Neural cell (in vitro differentiated cells): Measurements from ENCODE around the gene INPP4B. TPM values are rescaled to one million over a fixed set of nuclear protein-coding genes. Genes with fewer than 3 reads are reported as not detected.

Source experiments
- H2AFZ ChIP-seq: fragments of 200-600, 300-800 bp; sonication (generic), shearing (Covaris generic); 2 replicates; pipeline ENCODE4 v1.6.0; 2014; ENCODE audit warnings: low read depth, mild to moderate bottlenecking, antibody characterized with exemption, low read length, moderate library complexity
- H3F3A ChIP-seq: fragments of 200-600 bp; shearing (Covaris generic); 2 replicates; pipeline ENCODE4 v1.6.1; 2016; ENCODE audit warnings: mild to moderate bottlenecking, moderate library complexity, mixed read lengths, antibody characterized with exemption, low read length; ENCODE audit not compliant: insufficient read depth, poor library complexity, severe bottlenecking
- H3K27ac ChIP-seq: fragments of 200-600, 300-800 bp; sonication (generic), shearing (Covaris generic); 2 replicates; pipeline ENCODE4 v1.5.1; 2014; ENCODE audit warnings: mild to moderate bottlenecking, low read length, moderate library complexity
- H3K27me3 ChIP-seq: fragments of 300-800, 200-600 bp; sonication (generic), shearing (Covaris generic); 2 replicates; pipeline ENCODE4 v1.6.0; 2014; ENCODE audit warnings: mild to moderate bottlenecking, low read depth, low read length, moderate library complexity; ENCODE audit not compliant: insufficient read depth
- H3K36me3 ChIP-seq: fragments of 300-800, 200-600 bp; sonication (generic), shearing (Covaris generic); 2 replicates; pipeline ENCODE4 v1.5.1; 2014; ENCODE audit warnings: mild to moderate bottlenecking, antibody characterized with exemption, low read length, moderate library complexity; ENCODE audit not compliant: insufficient read depth
- H3K4me2 ChIP-seq: fragments of 300-800, 200-600 bp; sonication (generic), shearing (Covaris generic); 2 replicates; pipeline ENCODE4 v1.6.0; 2014; ENCODE audit warnings: mild to moderate bottlenecking, low read length
- H3K4me3 ChIP-seq: fragments of 300-800, 200-600 bp; sonication (generic), shearing (Covaris generic); 2 replicates; pipeline ENCODE4 v1.5.1; 2014; ENCODE audit warnings: mild to moderate bottlenecking, low read length, moderate library complexity
- H3K79me2 ChIP-seq: fragments of 200-600 bp; shearing (Covaris generic); replicated peaks from 2 replicates; pipeline ENCODE4 v1.6.0; 2014; ENCODE audit warnings: mild to moderate bottlenecking, low read length, moderate library complexity; ENCODE audit not compliant: insufficient read depth
- H3K9ac ChIP-seq: fragments of 300-800, 200-600 bp; sonication (generic), shearing (Covaris generic); 2 replicates; pipeline ENCODE4 v1.6.1; 2016; ENCODE audit warnings: mild to moderate bottlenecking, low read length, mixed read lengths
- H3K9me2 ChIP-seq: fragments of 200-600 bp; shearing (Covaris generic); 2 replicates; pipeline ENCODE4 v1.6.1; 2016; ENCODE audit warnings: mild to moderate bottlenecking, low read length, mixed read lengths; ENCODE audit not compliant: insufficient read depth
- H3K9me3 ChIP-seq: fragments of 200-600, 300-800 bp; sonication (generic), shearing (Covaris generic); 2 replicates; pipeline ENCODE4 v1.6.1; 2016; ENCODE audit warnings: mild to moderate bottlenecking, mixed run types, low read length, moderate library complexity, mixed read lengths
- H4K20me1 ChIP-seq: fragments of 200-600 bp; shearing (Covaris generic); 2 replicates; pipeline ENCODE4 v1.6.1; 2016; ENCODE audit warnings: mild to moderate bottlenecking, mixed run types; ENCODE audit not compliant: insufficient read depth
- CTCF ChIP-seq: fragments of 450-650 bp; IDR thresholded peaks from 2 replicates; pipeline ENCODE4 v1.5.1; 2014; ENCODE audit warnings: antibody characterized with exemption, mild to moderate bottlenecking, moderate library complexity; ENCODE audit not compliant: poor library complexity, severe bottlenecking
- EP300 ChIP-seq: fragments of 450-650 bp; conservative IDR thresholded peaks from 2 replicates; pipeline ENCODE4 v1.6.1; 2014; ENCODE audit warnings: antibody characterized with exemption, mild to moderate bottlenecking, moderate library complexity; ENCODE audit not compliant: poor library complexity, severe bottlenecking
- EZH2 ChIP-seq: fragments of 200-600, 300-800 bp; shearing (Covaris generic), sonication (generic); IDR thresholded peaks from 2 replicates; pipeline ENCODE4 v1.6.1; 2014; ENCODE audit warnings: antibody characterized with exemption, low read length, borderline replicate concordance, mild to moderate bottlenecking; ENCODE audit not compliant: insufficient read depth, poor library complexity, severe bottlenecking
- MXI1 ChIP-seq: fragments of 450-650 bp; conservative IDR thresholded peaks from 2 replicates; pipeline ENCODE4 v1.6.1; 2014; ENCODE audit warnings: antibody characterized with exemption, mild to moderate bottlenecking; ENCODE audit not compliant: poor library complexity, severe bottlenecking
- POLR2AphosphoS5 ChIP-seq: IDR thresholded peaks from 2 replicates; pipeline ENCODE4 v1.6.1; 2012
- RAD21 ChIP-seq: fragments of 450-650 bp; conservative IDR thresholded peaks from 2 replicates; pipeline ENCODE4 v1.6.1; 2014; ENCODE audit warnings: antibody characterized with exemption, mild to moderate bottlenecking, moderate library complexity
- SMC3 ChIP-seq: fragments of 450-650 bp; conservative IDR thresholded peaks from 2 replicates; pipeline ENCODE4 v1.6.1; 2014; ENCODE audit warnings: antibody characterized with exemption, mild to moderate bottlenecking, moderate library complexity; ENCODE audit not compliant: poor library complexity
- TAF1 ChIP-seq: IDR thresholded peaks from 2 replicates; pipeline ENCODE4 v1.6.1; 2012; ENCODE audit warnings: low read depth
- polyA plus RNA-seq: library from polyadenylated mRNA; depleted of rRNA; stranded (reverse); fragments of >200 nt; gene quantifications from 2 replicates; pipeline ENCODE4 v1.2.3, GENCODE V29; 2014
- TF ChIP-seq, protein P1 (sequence below): IDR thresholded peaks from 2 replicates; pipeline ENCODE4 v1.6.1; 2012; ENCODE audit warnings: borderline replicate concordance

Gene INPP4B
- polyA plus RNA-seq, 1 donor from 2014 or later, result 0.30 TPM

DNA sequence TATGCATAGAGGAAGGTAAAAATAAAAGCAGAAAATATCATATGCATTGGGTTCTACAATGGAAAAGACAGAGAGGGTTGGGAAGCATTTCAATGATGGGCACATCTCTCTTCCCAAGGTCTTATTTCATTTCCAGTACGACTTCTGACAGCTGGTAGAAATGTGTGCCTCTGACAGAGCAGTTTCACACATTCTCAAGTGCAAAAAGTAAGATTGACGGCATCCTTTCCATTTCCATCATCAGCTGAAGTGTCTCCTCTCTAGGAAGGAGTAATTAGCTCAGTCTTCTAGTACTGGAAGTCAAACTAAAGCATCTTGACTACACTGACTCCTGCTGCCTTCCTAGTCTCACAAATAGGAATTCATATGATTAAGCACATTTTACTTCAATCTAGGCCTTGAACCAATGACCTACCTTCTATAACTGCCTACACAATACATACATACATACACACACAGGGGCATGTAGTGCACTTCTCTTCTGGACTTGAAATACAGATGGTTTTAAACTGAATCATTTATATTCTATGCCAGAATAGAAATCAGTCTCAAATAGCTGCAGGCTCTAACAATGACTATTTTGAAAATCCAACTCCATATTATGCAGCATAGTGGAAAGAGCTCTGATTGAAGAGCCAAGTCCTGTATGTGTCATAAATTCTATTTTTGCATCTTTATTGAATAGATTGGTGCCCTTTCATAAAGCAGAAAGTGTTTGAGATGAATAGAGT lies 473.4 kb downstream of the INPP4B start:
- Histone ChIP-seq H3K4me3 (no peak overlapping the region), H3K27ac (peak overlapping the region; percentile 45), H3K9ac (no peak overlapping the region), H3K79me2 (no peaks in the 10 kb centered on the region), H3K4me2 (no peak overlapping the region), H3K36me3 (no peaks in the 10 kb centered on the region), H3K9me3 (no peaks in the 10 kb centered on the region), H3F3A (no peaks in the 10 kb centered on the region), H2AFZ (no peak overlapping the region), H4K20me1 (no peaks in the 10 kb centered on the region), H3K27me3 (no peaks in the 10 kb centered on the region), H3K9me2 (no peaks in the 10 kb centered on the region)
- TF ChIP-seq CTCF, result peak; percentile 40
- TF ChIP-seq RAD21, result no peak
- TF ChIP-seq SMC3, result no peak
- TF ChIP-seq, protein P1, sequence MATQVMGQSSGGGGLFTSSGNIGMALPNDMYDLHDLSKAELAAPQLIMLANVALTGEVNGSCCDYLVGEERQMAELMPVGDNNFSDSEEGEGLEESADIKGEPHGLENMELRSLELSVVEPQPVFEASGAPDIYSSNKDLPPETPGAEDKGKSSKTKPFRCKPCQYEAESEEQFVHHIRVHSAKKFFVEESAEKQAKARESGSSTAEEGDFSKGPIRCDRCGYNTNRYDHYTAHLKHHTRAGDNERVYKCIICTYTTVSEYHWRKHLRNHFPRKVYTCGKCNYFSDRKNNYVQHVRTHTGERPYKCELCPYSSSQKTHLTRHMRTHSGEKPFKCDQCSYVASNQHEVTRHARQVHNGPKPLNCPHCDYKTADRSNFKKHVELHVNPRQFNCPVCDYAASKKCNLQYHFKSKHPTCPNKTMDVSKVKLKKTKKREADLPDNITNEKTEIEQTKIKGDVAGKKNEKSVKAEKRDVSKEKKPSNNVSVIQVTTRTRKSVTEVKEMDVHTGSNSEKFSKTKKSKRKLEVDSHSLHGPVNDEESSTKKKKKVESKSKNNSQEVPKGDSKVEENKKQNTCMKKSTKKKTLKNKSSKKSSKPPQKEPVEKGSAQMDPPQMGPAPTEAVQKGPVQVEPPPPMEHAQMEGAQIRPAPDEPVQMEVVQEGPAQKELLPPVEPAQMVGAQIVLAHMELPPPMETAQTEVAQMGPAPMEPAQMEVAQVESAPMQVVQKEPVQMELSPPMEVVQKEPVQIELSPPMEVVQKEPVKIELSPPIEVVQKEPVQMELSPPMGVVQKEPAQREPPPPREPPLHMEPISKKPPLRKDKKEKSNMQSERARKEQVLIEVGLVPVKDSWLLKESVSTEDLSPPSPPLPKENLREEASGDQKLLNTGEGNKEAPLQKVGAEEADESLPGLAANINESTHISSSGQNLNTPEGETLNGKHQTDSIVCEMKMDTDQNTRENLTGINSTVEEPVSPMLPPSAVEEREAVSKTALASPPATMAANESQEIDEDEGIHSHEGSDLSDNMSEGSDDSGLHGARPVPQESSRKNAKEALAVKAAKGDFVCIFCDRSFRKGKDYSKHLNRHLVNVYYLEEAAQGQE, result peak; percentile 75
- TF ChIP-seq EZH2, result no peak
- no peak for TF ChIP-seq MXI1
- TF ChIP-seq EP300, result peak; percentile 78

GRCh38 chr4:142369141-142369540 lies 477.0 kb downstream of the INPP4B start:
- no peak overlapping the region for H3K9ac ChIP-seq
- no peaks in the 10 kb centered on the region for H3K27me3 ChIP-seq
- no peaks in the 10 kb centered on the region for H3K36me3 ChIP-seq
- H3F3A ChIP-seq, result no peaks in the 10 kb centered on the region
- H2AFZ ChIP-seq, result no peak overlapping the region
- no peak overlapping the region for H3K27ac ChIP-seq
- no peak overlapping the region for H3K4me2 ChIP-seq
- no peaks in the 10 kb centered on the region for H3K9me2 ChIP-seq
- no peaks in the 10 kb centered on the region for H3K79me2 ChIP-seq
- H3K9me3 ChIP-seq, result no peaks in the 10 kb centered on the region
- TF ChIP-seq CTCF (no peak), TAF1 (no peak), MXI1 (no peak), RAD21 (no peak), EZH2 (no peak), SMC3 (no peak), EP300 (no peak), POLR2AphosphoS5 (no peak)
- TF ChIP-seq, protein P1, result no peak
- H4K20me1 ChIP-seq, result no peaks in the 10 kb centered on the region
- no peak overlapping the region for H3K4me3 ChIP-seq
